Right lobe of liver (tissue), 6 donors: ENCODE measurements around the gene PTPN3. TPM values are rescaled to one million over a fixed set of nuclear protein-coding genes. Genes with fewer than 3 reads are reported as not detected.

Experiments used
- ATAC-seq, 4 donors: fragments of 200-7000 bp; cut with Tn5 transposase; one replicate each; pipeline ENCODE4 v1.9.1; 2020; ENCODE audit warnings: mild to moderate bottlenecking in 4 of 4, moderate library complexity in 4 of 4
- DNase-seq, 3 donors: peaks; one replicate each; pipeline ENCODE4 v3.0.0-alpha.2; 2020
- H3K27ac ChIP-seq, 3 donors: fragments of 200-600 bp; one replicate each; pipeline ENCODE4 v1.8.0; 2022
- H3K27me3 ChIP-seq, 2 donors: fragments of 200-600 bp; one replicate each; pipeline ENCODE4 v1.8.0; 2022
- H3K36me3 ChIP-seq, 4 donors: fragments of 200-600 bp; sonication (generic) in 1 of 4; one replicate each; pipeline versions ENCODE4 v1.5.1 to v1.8.0; 2017 to 2022; ENCODE audit warnings: control low read depth in 1 of 4
- H3K4me1 ChIP-seq, 4 donors: fragments of 200-600 bp; sonication (generic) in 1 of 4; one replicate each; pipeline versions ENCODE4 v1.5.1 to v1.8.0; 2017 to 2022; ENCODE audit warnings: control low read depth in 1 of 4
- H3K4me3 ChIP-seq, 3 donors: fragments of 200-600 bp; one replicate each; pipeline ENCODE4 v1.8.0; 2022
- H3K9me3 ChIP-seq, 4 donors: fragments of 200-600 bp; sonication (generic) in 1 of 4; one replicate each; pipeline versions ENCODE4 v1.5.1 to v1.8.0; 2017 to 2022; ENCODE audit warnings: control low read depth in 1 of 4
- CTCF ChIP-seq, 4 donors: fragments of 200-600 bp in 3 of 4; fragments of 450-650 bp in 1 of 4; IDR thresholded peaks; one replicate each; pipeline versions ENCODE4 v1.5.1 to v1.8.0; 2016 to 2022; ENCODE audit warnings: antibody characterized with exemption in 4 of 4, mild to moderate bottlenecking in 2 of 4
- POLR2A ChIP-seq: fragments of 450-650 bp; IDR thresholded peaks from one replicate; pipeline ENCODE4 v1.6.1; 2017; ENCODE audit warnings: antibody characterized with exemption, mild to moderate bottlenecking
- WGBS: methylation state at CpG from one replicate; pipeline ENCODE4 v1.1.6; 2018; ENCODE audit warnings: low coverage, low lambda C conversion rate; ENCODE audit not compliant: insufficient coverage; ENCODE audit errors: missing lambda C conversion rate; 5-methylcytosine and 5-hydroxymethylcytosine counted together
- intact Hi-C, 2 donors: fragments of 100-400 bp; cut with DNase I; formaldehyde crosslinking; loops; one replicate each; pipeline versions ENCODE4 v1.11.2 to v1.14.1; 2022
- total RNA-seq, 6 experiments: library from RNA; depleted of rRNA in 2 of 6; stranded (reverse); fragments of >200 nt in 2 of 6; fragmentation: NEBNext Ultra II Directional in 3 of 6; extraction: Animal tissue kit (Norgen Biotek cat#: 25700) in 3 of 6; gene quantifications; one replicate each; pipeline versions ENCODE4 v1.1.0 to v1.2.4, GENCODE V29; 2016 to 2023
- donor health status: DM: no; HTN: yes; CAD: no.
- donor health status: DM: no; HTN: no; CAD: no.
- donor health status: DM: no; HTN: no; CAD: no.
- donor health status: DM: no; HTN: yes; CAD: no.
- donor health status: DM: no; HTN: yes; CAD: no.

The PTPN3 gene
- total RNA-seq, 6 experiments from 2014 or later, result 15.0 to 33.3 (median 30.0) TPM

- no peak for ATAC-seq
- no peaks in the 10 kb centered on the region for H3K36me3 ChIP-seq
- intact Hi-C loops, result loop anchor here in 1 of 2 donors (10.0 kb wide), 1 partner anchor 59 kb away; no protein-coding TSS in a partner anchor
Measured at GRCh38 chr9:109493648-109494047, 4.5 kb downstream of the PTPN3 start.

GRCh38 chr9:109491590-109491989 is 6.5 kb downstream of the PTPN3 start:
- 75% methylated on average over 2 of the region's 2 CpGs for WGBS
- Histone ChIP-seq H3K4me3 (no peak overlapping the region), H3K36me3 (no peaks in the 10 kb centered on the region), H3K9me3 (no peaks in the 10 kb centered on the region), H3K27me3 (no peaks in the 10 kb centered on the region), H3K4me1 (peaks cover 0 to 9% (median 0%) of the 10 kb centered on the region in 4 donors), H3K27ac (no peak overlapping the region)
- TF ChIP-seq CTCF (IDR thresholded peaks at IDR 0.05) (no peak), POLR2A (no peak)
- intact Hi-C loops, result loop anchor here in 1 of 2 donors (10.0 kb wide), 1 partner anchor 57 kb away; no protein-coding TSS in a partner anchor
- DNase-seq, result no peak
- ATAC-seq, result no peak

More at GRCh38 chr9:109493648-109494047, 4.5 kb downstream of the PTPN3 start:
- no peak for DNase-seq
- WGBS, result 54% methylated on average over 6 of the region's 6 CpGs
- H3K4me1 ChIP-seq, result peaks cover 0 to 15% (median 2%) of the 10 kb centered on the region in 4 donors
- no peaks in the 10 kb centered on the region for H3K9me3 ChIP-seq
- H3K27ac ChIP-seq, result no peak overlapping the region
- TF ChIP-seq POLR2A (no peak), CTCF (IDR thresholded peaks at IDR 0.05) (no peak)
- H3K4me3 ChIP-seq, result no peak overlapping the region
- H3K27me3 ChIP-seq, result no peaks in the 10 kb centered on the region

- H3K36me3 ChIP-seq, result no peaks in the 10 kb centered on the region
- DNase-seq (no peak), ATAC-seq (peak in 2 of 4 donors; percentile 28 to 76)
- H3K4me1 ChIP-seq, result no peaks in the 10 kb centered on the region
- TF ChIP-seq CTCF (IDR thresholded peaks at IDR 0.05), result no peak
- no peaks in the 10 kb centered on the region for H3K9me3 ChIP-seq
- WGBS, result 48% methylated on average over 7 of the region's 7 CpGs
- intact Hi-C loops, result no loop called here
- no peak overlapping the region for H3K27ac ChIP-seq
- no peaks in the 10 kb centered on the region for H3K27me3 ChIP-seq
- no peak overlapping the region for H3K4me3 ChIP-seq
Measured at GRCh38 chr9:109488791-109489492, 9.2 kb downstream of the PTPN3 start.

- H3K27me3 ChIP-seq, result no peaks in the 10 kb centered on the region
- H3K36me3 ChIP-seq, result no peaks in the 10 kb centered on the region
- ATAC-seq (no peak), DNase-seq (no peak)
- TF ChIP-seq CTCF (IDR thresholded peaks at IDR 0.05), result no peak
- no peak for TF ChIP-seq POLR2A
- 52% methylated on average over 4 of the region's 4 CpGs for WGBS
- no peaks in the 10 kb centered on the region for H3K4me1 ChIP-seq
- intact Hi-C loops, result no loop called here
- no peak overlapping the region for H3K27ac ChIP-seq
- no peak overlapping the region for H3K4me3 ChIP-seq
- H3K9me3 ChIP-seq, result no peaks in the 10 kb centered on the region
Measured at GRCh38 chr9:109488351-109488750, 9.8 kb downstream of the PTPN3 start.
